ENCODE data around the gene CTNND2.
"Not testable (repeated sequence)": the region's sequence is repeated elsewhere in the genome, so short reads cannot be mapped to it uniquely, and the experiment has no call there.

The CTNND2 gene

DNA sequence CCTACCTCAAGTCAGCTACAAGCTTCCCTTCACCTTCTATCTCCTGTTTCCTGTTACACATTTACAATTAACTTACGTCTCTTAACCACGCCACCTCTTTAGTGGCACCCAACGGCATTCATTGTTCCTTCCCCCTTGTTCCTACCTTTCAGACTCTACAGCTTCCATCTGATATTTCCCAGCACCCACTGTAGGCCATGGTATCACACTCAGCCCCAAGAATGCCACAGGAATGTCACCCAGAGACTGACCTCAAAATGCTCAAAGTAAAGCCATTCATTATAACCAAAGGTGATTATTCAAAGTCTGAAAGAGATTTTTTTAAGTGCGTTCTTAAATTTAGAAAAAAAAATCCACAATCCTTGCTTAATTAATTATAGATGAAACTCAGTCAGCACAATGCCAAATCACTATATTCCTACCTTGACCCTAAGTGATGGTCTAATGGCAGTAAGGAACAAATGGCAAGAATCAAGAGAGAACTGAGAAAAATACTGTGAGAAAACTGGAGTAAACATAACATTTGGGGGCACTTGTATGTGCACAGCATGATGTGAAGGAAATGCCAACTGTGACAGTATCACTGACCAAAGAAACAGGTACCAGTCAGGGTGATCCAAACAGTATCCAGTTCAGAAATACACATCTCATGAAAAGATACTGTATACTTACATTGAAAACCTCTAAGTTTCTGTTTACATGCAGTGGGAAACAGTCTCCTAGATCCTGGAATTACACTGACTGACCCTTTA, 52.1 kb downstream of the CTNND2 start:
- DNase-seq (ENCODE audit: low read depth, low spot score) = no peak
- Histone ChIP-seq H3K36me3 (ENCODE audit: insufficient read depth, insufficient read length, low read length) (no peaks in the 10 kb centered on the region), H3K27me3 (ENCODE audit: insufficient read depth, insufficient read length) (no peaks in the 10 kb centered on the region), H3K9ac (ENCODE audit: insufficient read length, low read depth) (no peak overlapping the region), H3K4me3 (ENCODE audit: insufficient read length, low read depth) (no peak overlapping the region), H3K9me3 (ENCODE audit: insufficient read depth, low read length) (no peaks in the 10 kb centered on the region), H3K4me1 (ENCODE audit: insufficient read depth, insufficient read length) (no peaks in the 10 kb centered on the region)
- no peak for TF ChIP-seq ZNF274 (IDR thresholded peaks at IDR 0.05; ENCODE audit: low read depth, low read length)
- TF ChIP-seq SUZ12 (IDR thresholded peaks at IDR 0.05; ENCODE audit: extremely low read depth, insufficient read depth, insufficient read length) = no peak
- TF ChIP-seq YY1 (IDR thresholded peaks at IDR 0.05; ENCODE audit: insufficient read depth, insufficient read length) = no peak

DNA sequence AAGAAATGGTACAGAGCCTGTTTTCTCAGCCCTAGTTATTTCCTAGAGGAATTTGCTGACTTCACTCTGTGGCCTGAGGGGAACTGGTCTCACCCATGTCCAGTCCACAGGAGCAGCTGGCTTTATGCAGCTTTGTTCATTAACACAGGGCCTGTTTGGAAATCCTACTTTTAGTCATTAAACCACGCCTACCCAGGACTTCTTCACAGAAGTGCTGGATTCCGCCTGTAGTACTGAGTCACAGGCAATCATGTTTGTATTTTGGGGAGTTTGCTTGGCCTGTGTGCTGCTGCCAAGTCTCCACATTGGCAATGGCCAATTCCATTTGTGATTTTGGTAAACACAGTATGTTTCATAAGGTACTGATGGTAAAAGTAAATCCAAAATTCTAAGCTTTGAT, 52.8 kb downstream of the CTNND2 start:
- no peak overlapping the region for H3K4me3 ChIP-seq (ENCODE audit: insufficient read length, low read depth)
- no peaks in the 10 kb centered on the region for H3K9me3 ChIP-seq (ENCODE audit: insufficient read depth, low read length)
- H3K27me3 ChIP-seq (ENCODE audit: insufficient read depth, insufficient read length) = no peaks in the 10 kb centered on the region
- TF ChIP-seq YY1 (IDR thresholded peaks at IDR 0.05; ENCODE audit: insufficient read depth, insufficient read length) = no peak
- no peak for TF ChIP-seq SUZ12 (IDR thresholded peaks at IDR 0.05; ENCODE audit: extremely low read depth, insufficient read depth, insufficient read length)
- no peak for TF ChIP-seq ZNF274 (IDR thresholded peaks at IDR 0.05; ENCODE audit: low read depth, low read length)
- no peak overlapping the region for H3K9ac ChIP-seq (ENCODE audit: insufficient read length, low read depth)
- no peaks in the 10 kb centered on the region for H3K36me3 ChIP-seq (ENCODE audit: insufficient read depth, insufficient read length, low read length)
- H3K4me1 ChIP-seq (ENCODE audit: insufficient read depth, insufficient read length) = no peaks in the 10 kb centered on the region
- DNase-seq (ENCODE audit: low read depth, low spot score) = no peak

DNA sequence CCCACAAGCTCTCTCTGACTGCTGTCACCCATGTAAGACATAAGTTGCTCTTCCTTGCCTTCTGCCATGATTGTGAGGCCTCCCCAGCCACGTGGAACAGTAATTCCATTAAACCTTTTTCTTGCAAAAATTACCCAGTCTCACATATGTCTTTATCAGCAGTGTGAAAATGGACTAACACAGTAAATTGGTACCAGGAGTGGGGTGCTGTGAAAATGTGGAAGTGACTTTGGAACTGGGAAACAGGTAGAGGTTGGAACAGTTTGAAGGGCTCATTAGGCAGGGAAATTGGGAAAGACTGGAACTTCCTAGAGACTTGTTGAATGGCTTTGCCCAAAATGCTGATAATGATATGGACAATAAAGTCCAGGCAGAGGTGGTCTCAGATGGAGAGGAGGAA, 75.7 kb downstream of the CTNND2 start:
- not testable (repeated sequence) for DNase-seq (ENCODE audit: low read depth, low spot score); H3K9ac ChIP-seq (ENCODE audit: insufficient read length, low read depth); H3K4me1 ChIP-seq (ENCODE audit: insufficient read depth, insufficient read length)

GRCh38 chr5:11822598-11822997, 81.6 kb downstream of the CTNND2 start:
- no peak for TF ChIP-seq SUZ12 (IDR thresholded peaks at IDR 0.05; ENCODE audit: extremely low read depth, insufficient read depth, insufficient read length)
- TF ChIP-seq ZNF274 (IDR thresholded peaks at IDR 0.05; ENCODE audit: low read depth, low read length) = no peak
- TF ChIP-seq YY1 (IDR thresholded peaks at IDR 0.05; ENCODE audit: insufficient read depth, insufficient read length) = no peak
- no peak overlapping the region for H3K9ac ChIP-seq (ENCODE audit: insufficient read length, low read depth)

More for the DNA sequence above, 75.7 kb downstream of the CTNND2 start:
- not testable (repeated sequence) for H3K9me3 ChIP-seq (ENCODE audit: insufficient read depth, low read length); H3K4me3 ChIP-seq (ENCODE audit: insufficient read length, low read depth); H3K27me3 ChIP-seq (ENCODE audit: insufficient read depth, insufficient read length); H3K36me3 ChIP-seq (ENCODE audit: insufficient read depth, insufficient read length, low read length)

GRCh38 chr5:11815916-11816315, 88.3 kb downstream of the CTNND2 start:
- H3K27me3 ChIP-seq (ENCODE audit: insufficient read depth, insufficient read length) = no peaks in the 10 kb centered on the region
- no peak overlapping the region for H3K4me3 ChIP-seq (ENCODE audit: insufficient read length, low read depth)
- no peaks in the 10 kb centered on the region for H3K4me1 ChIP-seq (ENCODE audit: insufficient read depth, insufficient read length)
- TF ChIP-seq ZNF274 (IDR thresholded peaks at IDR 0.05; ENCODE audit: low read depth, low read length) = no peak
- no peak for TF ChIP-seq SUZ12 (IDR thresholded peaks at IDR 0.05; ENCODE audit: extremely low read depth, insufficient read depth, insufficient read length)
- TF ChIP-seq YY1 (IDR thresholded peaks at IDR 0.05; ENCODE audit: insufficient read depth, insufficient read length) = no peak
- DNase-seq (ENCODE audit: low read depth, low spot score) = no peak
- H3K9ac ChIP-seq (ENCODE audit: insufficient read length, low read depth) = no peak overlapping the region
- H3K9me3 ChIP-seq (ENCODE audit: insufficient read depth, low read length) = no peaks in the 10 kb centered on the region
- no peaks in the 10 kb centered on the region for H3K36me3 ChIP-seq (ENCODE audit: insufficient read depth, insufficient read length, low read length)

More at GRCh38 chr5:11822598-11822997, 81.6 kb downstream of the CTNND2 start:
- H3K4me3 ChIP-seq (ENCODE audit: insufficient read length, low read depth) = no peak overlapping the region
- H3K36me3 ChIP-seq (ENCODE audit: insufficient read depth, insufficient read length, low read length) = no peaks in the 10 kb centered on the region
- no peak for DNase-seq (ENCODE audit: low read depth, low spot score)
- H3K9me3 ChIP-seq (ENCODE audit: insufficient read depth, low read length) = no peaks in the 10 kb centered on the region
- no peaks in the 10 kb centered on the region for H3K27me3 ChIP-seq (ENCODE audit: insufficient read depth, insufficient read length)
- H3K4me1 ChIP-seq (ENCODE audit: insufficient read depth, insufficient read length) = no peaks in the 10 kb centered on the region

GRCh38 chr5:11815481-11815880, 88.8 kb downstream of the CTNND2 start:
- Histone ChIP-seq H3K9me3 (ENCODE audit: insufficient read depth, low read length) (no peaks in the 10 kb centered on the region), H3K27me3 (ENCODE audit: insufficient read depth, insufficient read length) (no peaks in the 10 kb centered on the region), H3K4me1 (ENCODE audit: insufficient read depth, insufficient read length) (no peaks in the 10 kb centered on the region), H3K9ac (ENCODE audit: insufficient read length, low read depth) (no peak overlapping the region), H3K36me3 (ENCODE audit: insufficient read depth, insufficient read length, low read length) (no peaks in the 10 kb centered on the region), H3K4me3 (ENCODE audit: insufficient read length, low read depth) (no peak overlapping the region)
- no peak for DNase-seq (ENCODE audit: low read depth, low spot score)
- TF ChIP-seq ZNF274 (IDR thresholded peaks at IDR 0.05; ENCODE audit: low read depth, low read length) (no peak), YY1 (IDR thresholded peaks at IDR 0.05; ENCODE audit: insufficient read depth, insufficient read length) (no peak)

DNA sequence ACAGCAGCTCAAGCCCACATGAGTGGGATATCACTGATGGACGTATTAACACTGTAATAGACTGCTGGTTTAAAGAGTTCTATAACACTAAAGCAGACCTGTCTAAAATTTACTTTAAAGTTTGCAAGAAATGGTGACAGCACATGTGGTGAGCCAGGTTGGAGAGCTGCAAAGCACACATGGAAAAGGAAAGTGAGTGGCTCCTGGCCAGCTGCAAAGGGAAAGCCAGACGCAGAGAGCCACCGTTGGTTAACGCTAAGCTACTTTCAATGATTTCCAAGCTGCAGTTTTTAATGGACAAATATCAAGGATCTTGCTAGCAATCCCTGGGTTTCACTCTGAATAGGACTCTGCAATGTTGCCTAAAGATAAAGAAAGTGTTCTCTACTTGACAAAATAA, 89.9 kb downstream of the CTNND2 start:
- Histone ChIP-seq H3K4me3 (ENCODE audit: insufficient read length, low read depth) (no peak overlapping the region), H3K9me3 (ENCODE audit: insufficient read depth, low read length) (no peaks in the 10 kb centered on the region), H3K36me3 (ENCODE audit: insufficient read depth, insufficient read length, low read length) (no peaks in the 10 kb centered on the region), H3K27me3 (ENCODE audit: insufficient read depth, insufficient read length) (no peaks in the 10 kb centered on the region), H3K9ac (ENCODE audit: insufficient read length, low read depth) (no peak overlapping the region), H3K4me1 (ENCODE audit: insufficient read depth, insufficient read length) (no peaks in the 10 kb centered on the region)
- no peak for DNase-seq (ENCODE audit: low read depth, low spot score)
- no peak for TF ChIP-seq YY1 (IDR thresholded peaks at IDR 0.05; ENCODE audit: insufficient read depth, insufficient read length)
- TF ChIP-seq SUZ12 (IDR thresholded peaks at IDR 0.05; ENCODE audit: extremely low read depth, insufficient read depth, insufficient read length) = no peak
- TF ChIP-seq ZNF274 (IDR thresholded peaks at IDR 0.05; ENCODE audit: low read depth, low read length) = no peak
